K562 (cell line): ENCODE results near the gene PRTFDC1. TPM values are rescaled to one million over a fixed set of nuclear protein-coding genes. Genes with fewer than 3 reads are reported as not detected.

Experiments used
- ATAC-seq: fragments of 200-7000 bp; cut with Tn5 transposase; 3 replicates; pipeline ENCODE4 v1.9.1; 2020; ENCODE audit warnings: moderate library complexity
- BruUV-seq: library from RNA; stranded (reverse); fragments of 400-500 nt; replicated peaks from 2 replicates; lab custom pipeline; 2021; lab: Mats Ljungman, UMichigan
- CTCF ChIA-PET: fragments of 300-600 bp; formaldehyde crosslinking; extraction: SDS; loops from one replicate; lab custom pipeline; 2021; ENCODE audit warnings: low intra/inter-chr PET ratio; lab: Yijun Ruan, JAX
- POLR2A ChIA-PET: fragments of 300-600, 350-650 bp; sonication (Branson Sonifier 250); formaldehyde crosslinking; extraction: SDS; loops from one replicate; lab custom pipeline; 2021; ENCODE audit warnings: antibody characterized with exemption, inconsistent platforms; lab: Yijun Ruan, JAX
- DNase-seq, 4 experiments: peaks; one replicate each; pipeline versions ENCODE4 v3.0.0 to v3.0.0-alpha.2; 2011 to 2018; ENCODE audit warnings: low spot score in 3 of 4, mixed read lengths in 3 of 4; ENCODE audit errors: extremely low read depth in 1 of 4
- FAIRE-seq: peaks from 2 replicates; lab custom pipeline; 2011; peaks lifted over from hg19 to GRCh38; lab: Jason Lieb, UNC
- H2AFZ ChIP-seq: 2 replicates; pipeline ENCODE4 v1.6.0; 2011; ENCODE audit warnings: low read depth, low read length, control low read depth, inconsistent platforms
- H3K27ac ChIP-seq: fragments of 200-600 bp; 3 replicates; pipeline ENCODE4 v1.8.0; 2011; ENCODE audit warnings: low read depth, mild to moderate bottlenecking, control low read depth, inconsistent platforms, low read length, moderate library complexity, mixed read lengths; ENCODE audit errors: extremely low read depth
- H3K27me3 ChIP-seq, 2 experiments: fragments of 300-600 bp in 1 of 2; 2 replicates in 1 of 2; 3 replicates in 1 of 2; pipeline versions ENCODE4 v1.6.0 to v1.8.0; 2011; ENCODE audit warnings: inconsistent platforms in 2 of 2, low read length in 2 of 2, mild to moderate bottlenecking in 1 of 2, mixed read lengths in 1 of 2, moderate library complexity in 1 of 2; ENCODE audit not compliant: control insufficient read depth in 2 of 2, insufficient read depth in 2 of 2
- H3K36me3 ChIP-seq: fragments of 300-600 bp; 3 replicates; pipeline ENCODE4 v1.8.0; 2011; ENCODE audit warnings: mild to moderate bottlenecking, low read length, inconsistent platforms; ENCODE audit not compliant: control insufficient read depth, insufficient read depth
- H3K4me1 ChIP-seq, 2 experiments: fragments of 200-600 bp in 1 of 2; replicated peaks in 1 of 2; 2 replicates in 1 of 2; 3 replicates in 1 of 2; pipeline versions ENCODE4 v1.5.1 to v1.8.0; 2011; ENCODE audit warnings: inconsistent platforms in 2 of 2, low read length in 2 of 2, mild to moderate bottlenecking in 1 of 2, mixed read lengths in 1 of 2, moderate library complexity in 1 of 2; ENCODE audit not compliant: control insufficient read depth in 2 of 2, insufficient read depth in 2 of 2
- H3K4me2 ChIP-seq: 2 replicates; pipeline ENCODE4 v1.6.1; 2011; ENCODE audit warnings: low read length, control low read depth, inconsistent platforms, mixed read lengths; ENCODE audit not compliant: insufficient read depth
- H3K4me3 ChIP-seq: fragments of 200-600 bp; sonication (generic), shearing (Covaris generic); 2 replicates; pipeline ENCODE4 v1.5.1; 2016; ENCODE audit warnings: control low read depth, inconsistent platforms
- H3K79me2 ChIP-seq: fragments of 200-600 bp; 3 replicates; pipeline ENCODE4 v1.8.0; 2011; ENCODE audit warnings: low read length, inconsistent platforms; ENCODE audit not compliant: control insufficient read depth, insufficient read depth
- H3K9ac ChIP-seq, 2 experiments: 2 replicates each; pipeline versions ENCODE4 v1.6.0 to v1.6.1; 2011; ENCODE audit warnings: low read depth in 2 of 2, low read length in 2 of 2, control low read depth in 1 of 2, inconsistent platforms in 1 of 2, mild to moderate bottlenecking in 1 of 2, mixed read lengths in 1 of 2; ENCODE audit not compliant: insufficient read depth in 1 of 2
- H3K9me1 ChIP-seq: one replicate; pipeline ENCODE4 v1.6.0; 2011; ENCODE audit warnings: inconsistent platforms, mild to moderate bottlenecking, low read length, moderate library complexity; ENCODE audit not compliant: control insufficient read depth, insufficient read depth
- H3K9me3 ChIP-seq: replicated peaks from 2 replicates; pipeline ENCODE4 v1.5.1; 2011; ENCODE audit warnings: low read depth, low read length, inconsistent platforms; ENCODE audit not compliant: control insufficient read depth, insufficient read depth
- H4K20me1 ChIP-seq: replicated peaks from 2 replicates; pipeline ENCODE4 v1.6.1; 2011; ENCODE audit warnings: low read length, inconsistent platforms, mixed read lengths; ENCODE audit not compliant: control insufficient read depth, insufficient read depth
- CREB3 ChIP-seq: fragments of 450-650 bp; conservative IDR thresholded peaks from 2 replicates; pipeline ENCODE4 v1.6.1; 2016; ENCODE audit warnings: missing genetic modification characterization, low read depth, mild to moderate bottlenecking, missing compliant biosample characterization, moderate library complexity
- DACH1 ChIP-seq: fragments of 450-650 bp; IDR thresholded peaks from 2 replicates; pipeline ENCODE4 v1.6.1; 2018; ENCODE audit not compliant: partially characterized antibody
- HCFC1 ChIP-seq: IDR thresholded peaks from 2 replicates; pipeline ENCODE4 v1.6.1; 2012; ENCODE audit warnings: low read depth, low read length, improper control_type of control experiment
- HNRNPH1 ChIP-seq: fragments of 200-400 bp; formaldehyde crosslinking; optimal IDR thresholded peaks from 2 replicates; pipeline ENCODE3; 2017; ENCODE audit warnings: low read depth, mild to moderate bottlenecking, low read length, moderate library complexity
- MGA ChIP-seq: fragments of 450-650 bp; IDR thresholded peaks from 2 replicates; pipeline ENCODE4 v1.6.1; 2016; ENCODE audit warnings: mild to moderate bottlenecking, moderate library complexity
- ZNF347 ChIP-seq: fragments of 450-650 bp; formaldehyde crosslinking; IDR thresholded peaks from 2 replicates; pipeline ENCODE4 v1.4.0; 2020; ENCODE audit warnings: low read depth, mild to moderate bottlenecking, moderate library complexity
- WGBS: fragments of 100-300 bp; shearing (Covaris generic); methylation state at CpG from one replicate; pipeline ENCODE4 v1.1.6; 2016; ENCODE audit warnings: low coverage, mixed read lengths; ENCODE audit not compliant: insufficient coverage; ENCODE audit errors: missing lambda C conversion rate; 5-methylcytosine and 5-hydroxymethylcytosine counted together
- in situ Hi-C: fragments of 300-500 bp; cut with MboI; formaldehyde crosslinking; loops from 4 replicates; pipeline ENCODE4 v1.15.0; 2018; ENCODE audit warnings: inconsistent platforms, mixed read lengths
- intact Hi-C: fragments of 100-400 bp; cut with micrococcal nuclease; formaldehyde crosslinking; loops from 2 replicates; pipeline ENCODE4 v1.14.2; 2022
- polyA plus RNA-seq, 8 experiments: library from polyadenylated mRNA; depleted of rRNA in 4 of 8; stranded (reverse) in 5 of 8; unstranded in 3 of 8; fragments of >200 nt; fragmentation: Nextera tagmentation in 2 of 8; fragmentation: Illumina TruSeq in 1 of 8; extraction: Ambion mirVana in 2 of 8; extraction: Trizol in 1 of 8; gene quantifications; 2 replicates each; pipeline versions ENCODE4 v1.2.1 to v1.2.3, GENCODE V29; 2011 to 2014; ENCODE audit warnings: inconsistent platforms in 1 of 8, missing spikeins in 1 of 8
- total RNA-seq, 7 experiments: library from RNA; depleted of rRNA in 6 of 7; stranded (reverse); fragments of >200 nt in 6 of 7; fragmentation: Illumina TruSeq in 2 of 7; extraction: Trizol in 2 of 7; gene quantifications; 2 replicates each; pipeline versions ENCODE4 v1.2.1 to v1.2.3, GENCODE V29; 2011 to 2021; ENCODE audit warnings: low replicate concordance in 1 of 7
- TF ChIP-seq, protein P1 (sequence below): sonication (generic); formaldehyde crosslinking; IDR thresholded peaks from 2 replicates; pipeline ENCODE4 v1.8.1; 2023; ENCODE audit warnings: mild to moderate bottlenecking, missing genetic modification reagents

PRTFDC1 gene
- total and polyA plus RNA-seq, 9 of the 15 experiments (the other 6 are each of a cell fraction or from before 2014, with no cell fraction given), result 7.0 to 27.6 (median 10.0) TPM

GRCh38 chr10:24992512-24993133 lies 40.2 kb upstream of the PRTFDC1 start:
- no peaks in the 10 kb centered on the region for H3K9me1 ChIP-seq
- in situ Hi-C loops (no loop called here), intact Hi-C loops (no loop called here)
- 31% methylated on average over 3 of the region's 3 CpGs for WGBS
- no peaks in the 10 kb centered on the region for H4K20me1 ChIP-seq
- no TSS peak for BruUV-seq
- FAIRE-seq (peak; percentile 73), DNase-seq (no peak), ATAC-seq (no peak)
- ChIA-PET POLR2A (no interaction called here), CTCF (no interaction called here)
- no peak overlapping the region for H3K9ac ChIP-seq
- no peaks in the 10 kb centered on the region for H3K9me3 ChIP-seq
- H2AFZ ChIP-seq, result peak overlapping the region; percentile 48
- no peaks in the 10 kb centered on the region for H3K79me2 ChIP-seq
- no peaks in the 10 kb centered on the region for H3K36me3 ChIP-seq
- H3K27ac ChIP-seq, result no peak overlapping the region
- H3K4me2 ChIP-seq, result no peak overlapping the region
- H3K4me3 ChIP-seq, result no peak overlapping the region
- H3K4me1 ChIP-seq, result peaks cover 9 to 11% of the 10 kb centered on the region in 2 experiments
- H3K27me3 ChIP-seq, result no peaks in the 10 kb centered on the region
- peak; percentile 20 for TF ChIP-seq DACH1
- no peak for TF ChIP-seq ZNF347 (CRISPR knock-in tag)
- no peak for TF ChIP-seq HNRNPH1
- no peak for TF ChIP-seq HCFC1
- 0 out of 2 replicates have a peak, but pooled peaks have one; percentile 32 for TF ChIP-seq MGA
- TF ChIP-seq, protein P1, sequence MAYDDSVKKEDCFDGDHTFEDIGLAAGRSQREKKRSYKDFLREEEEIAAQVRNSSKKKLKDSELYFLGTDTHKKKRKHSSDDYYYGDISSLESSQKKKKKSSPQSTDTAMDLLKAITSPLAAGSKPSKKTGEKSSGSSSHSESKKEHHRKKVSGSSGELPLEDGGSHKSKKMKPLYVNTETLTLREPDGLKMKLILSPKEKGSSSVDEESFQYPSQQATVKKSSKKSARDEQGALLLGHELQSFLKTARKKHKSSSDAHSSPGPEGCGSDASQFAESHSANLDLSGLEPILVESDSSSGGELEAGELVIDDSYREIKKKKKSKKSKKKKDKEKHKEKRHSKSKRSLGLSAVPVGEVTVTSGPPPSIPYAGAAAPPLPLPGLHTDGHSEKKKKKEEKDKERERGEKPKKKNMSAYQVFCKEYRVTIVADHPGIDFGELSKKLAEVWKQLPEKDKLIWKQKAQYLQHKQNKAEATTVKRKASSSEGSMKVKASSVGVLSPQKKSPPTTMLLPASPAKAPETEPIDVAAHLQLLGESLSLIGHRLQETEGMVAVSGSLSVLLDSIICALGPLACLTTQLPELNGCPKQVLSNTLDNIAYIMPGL (CRISPR knock-in tag), result no peak
- TF ChIP-seq CREB3 (tag), result peak; percentile 55; the same call in 1 of the 2 replicates
